SU-DHL-6 (cell line): ENCODE measurements around the gene PAWR.

Experiments used
- H2AFZ ChIP-seq: fragments of 200-600 bp; sonication (generic); 2 replicates; pipeline ENCODE4 v1.6.1; 2014; ENCODE audit warnings: low read depth, mild to moderate bottlenecking, moderate library complexity, mixed read lengths, antibody characterized with exemption, low read length; ENCODE audit not compliant: severe bottlenecking
- H3F3A ChIP-seq: fragments of 200-600 bp; shearing (Covaris generic); 2 replicates; pipeline ENCODE4 v1.6.0; 2016; ENCODE audit warnings: antibody characterized with exemption, mild to moderate bottlenecking; ENCODE audit not compliant: insufficient read depth
- H3K27ac ChIP-seq: fragments of 200-600 bp; sonication (generic); 2 replicates; pipeline ENCODE4 v1.5.1; 2016; ENCODE audit warnings: low read depth, mild to moderate bottlenecking, low read length, moderate library complexity, mixed read lengths
- H3K27me3 ChIP-seq: fragments of 200-600 bp; sonication (generic), shearing (Covaris generic); 2 replicates; pipeline ENCODE4 v1.6.0; 2014; ENCODE audit warnings: mild to moderate bottlenecking, low read length
- H3K36me3 ChIP-seq: fragments of 200-600 bp; sonication (generic); 2 replicates; pipeline ENCODE4 v1.6.1; 2014; ENCODE audit warnings: mild to moderate bottlenecking, low read length, mixed read lengths
- H3K4me2 ChIP-seq: fragments of 300-600, 200-600 bp; shearing (Covaris generic), sonication (generic); 2 replicates; pipeline ENCODE4 v1.6.0; 2014; ENCODE audit warnings: low read length, low read depth, mild to moderate bottlenecking; ENCODE audit not compliant: poor library complexity, severe bottlenecking
- H3K4me3 ChIP-seq: fragments of 200-600 bp; sonication (generic); 2 replicates; pipeline ENCODE4 v1.5.1; 2014; ENCODE audit warnings: antibody characterized with exemption, low read length, mild to moderate bottlenecking, mixed read lengths; ENCODE audit not compliant: insufficient read depth, poor library complexity, severe bottlenecking
- H3K79me2 ChIP-seq: fragments of 200-600 bp; sonication (generic); 2 replicates; pipeline ENCODE4 v1.6.1; 2014; ENCODE audit warnings: mild to moderate bottlenecking, low read length, moderate library complexity; ENCODE audit not compliant: insufficient read depth
- H3K9ac ChIP-seq: fragments of 200-600 bp; sonication (generic); 2 replicates; pipeline ENCODE4 v1.7.0; 2014; ENCODE audit warnings: mild to moderate bottlenecking, low read length
- H3K9me2 ChIP-seq: fragments of 200-600 bp; sonication (generic); replicated peaks from 2 replicates; pipeline ENCODE4 v1.6.1; 2014; ENCODE audit warnings: low read length; ENCODE audit not compliant: insufficient read depth
- H3K9me3 ChIP-seq: fragments of 200-600 bp; sonication (generic); 2 replicates; pipeline ENCODE4 v1.6.1; 2014; ENCODE audit warnings: low read length, mixed read lengths; ENCODE audit not compliant: insufficient read depth
- H4K20me1 ChIP-seq: fragments of 200-600 bp; sonication (generic); 2 replicates; pipeline ENCODE4 v1.6.1; 2014; ENCODE audit warnings: low read depth, mild to moderate bottlenecking, antibody characterized with exemption, low read length, moderate library complexity, mixed read lengths
- EZH2phosphoT487 ChIP-seq: fragments of 200-600 bp; sonication (generic), shearing (Covaris generic); conservative IDR thresholded peaks from 2 replicates; pipeline ENCODE4 v1.6.1; 2018; ENCODE audit warnings: mild to moderate bottlenecking, antibody characterized with exemption, low read length, moderate library complexity, mixed read lengths
- TF ChIP-seq, protein P1 (sequence below): fragments of 200-600 bp; sonication (generic); IDR thresholded peaks from one replicate; pipeline ENCODE4 v1.5.1; 2017; ENCODE audit warnings: antibody characterized with exemption, mild to moderate bottlenecking, low read length, moderate library complexity; ENCODE audit not compliant: insufficient read depth, poor library complexity, severe bottlenecking

The PAWR gene

DNA sequence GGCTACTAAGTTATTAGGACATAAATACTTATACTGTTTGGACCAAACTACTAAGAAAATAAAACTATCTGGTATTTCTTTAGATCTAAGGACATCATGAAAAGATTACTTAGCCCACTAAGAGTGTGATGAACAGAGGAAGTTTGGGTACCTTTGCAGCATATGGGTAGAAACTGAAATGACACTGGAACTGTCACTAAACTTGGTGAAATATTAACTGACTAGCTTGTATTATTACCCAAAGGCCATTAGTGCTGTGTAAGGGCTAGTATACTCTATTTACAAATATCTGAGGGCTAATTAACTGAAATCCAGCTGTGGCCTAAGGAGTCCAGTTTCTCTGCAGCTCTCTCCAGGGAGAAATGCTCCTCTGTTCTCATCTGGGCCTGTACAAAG is 45.5 kb downstream of the PAWR start:
- Histone ChIP-seq H3K27me3 (no peaks in the 10 kb centered on the region), H4K20me1 (peaks cover 8% of the 10 kb centered on the region; the same call in 1 of the 2 replicates), H3K9ac (no peak overlapping the region), H3K9me3 (no peaks in the 10 kb centered on the region), H3K27ac (no peak overlapping the region), H3K36me3 (no peaks in the 10 kb centered on the region; the same call in 1 of the 2 replicates), H3K4me3 (no peak overlapping the region), H3F3A (no peaks in the 10 kb centered on the region), H3K4me2 (no peak overlapping the region), H2AFZ (no peak overlapping the region), H3K79me2 (peaks cover 97% of the 10 kb centered on the region), H3K9me2 (no peaks in the 10 kb centered on the region)
- TF ChIP-seq, protein P1, sequence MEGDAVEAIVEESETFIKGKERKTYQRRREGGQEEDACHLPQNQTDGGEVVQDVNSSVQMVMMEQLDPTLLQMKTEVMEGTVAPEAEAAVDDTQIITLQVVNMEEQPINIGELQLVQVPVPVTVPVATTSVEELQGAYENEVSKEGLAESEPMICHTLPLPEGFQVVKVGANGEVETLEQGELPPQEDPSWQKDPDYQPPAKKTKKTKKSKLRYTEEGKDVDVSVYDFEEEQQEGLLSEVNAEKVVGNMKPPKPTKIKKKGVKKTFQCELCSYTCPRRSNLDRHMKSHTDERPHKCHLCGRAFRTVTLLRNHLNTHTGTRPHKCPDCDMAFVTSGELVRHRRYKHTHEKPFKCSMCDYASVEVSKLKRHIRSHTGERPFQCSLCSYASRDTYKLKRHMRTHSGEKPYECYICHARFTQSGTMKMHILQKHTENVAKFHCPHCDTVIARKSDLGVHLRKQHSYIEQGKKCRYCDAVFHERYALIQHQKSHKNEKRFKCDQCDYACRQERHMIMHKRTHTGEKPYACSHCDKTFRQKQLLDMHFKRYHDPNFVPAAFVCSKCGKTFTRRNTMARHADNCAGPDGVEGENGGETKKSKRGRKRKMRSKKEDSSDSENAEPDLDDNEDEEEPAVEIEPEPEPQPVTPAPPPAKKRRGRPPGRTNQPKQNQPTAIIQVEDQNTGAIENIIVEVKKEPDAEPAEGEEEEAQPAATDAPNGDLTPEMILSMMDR, result no peak
- no peak for TF ChIP-seq EZH2phosphoT487

DNA sequence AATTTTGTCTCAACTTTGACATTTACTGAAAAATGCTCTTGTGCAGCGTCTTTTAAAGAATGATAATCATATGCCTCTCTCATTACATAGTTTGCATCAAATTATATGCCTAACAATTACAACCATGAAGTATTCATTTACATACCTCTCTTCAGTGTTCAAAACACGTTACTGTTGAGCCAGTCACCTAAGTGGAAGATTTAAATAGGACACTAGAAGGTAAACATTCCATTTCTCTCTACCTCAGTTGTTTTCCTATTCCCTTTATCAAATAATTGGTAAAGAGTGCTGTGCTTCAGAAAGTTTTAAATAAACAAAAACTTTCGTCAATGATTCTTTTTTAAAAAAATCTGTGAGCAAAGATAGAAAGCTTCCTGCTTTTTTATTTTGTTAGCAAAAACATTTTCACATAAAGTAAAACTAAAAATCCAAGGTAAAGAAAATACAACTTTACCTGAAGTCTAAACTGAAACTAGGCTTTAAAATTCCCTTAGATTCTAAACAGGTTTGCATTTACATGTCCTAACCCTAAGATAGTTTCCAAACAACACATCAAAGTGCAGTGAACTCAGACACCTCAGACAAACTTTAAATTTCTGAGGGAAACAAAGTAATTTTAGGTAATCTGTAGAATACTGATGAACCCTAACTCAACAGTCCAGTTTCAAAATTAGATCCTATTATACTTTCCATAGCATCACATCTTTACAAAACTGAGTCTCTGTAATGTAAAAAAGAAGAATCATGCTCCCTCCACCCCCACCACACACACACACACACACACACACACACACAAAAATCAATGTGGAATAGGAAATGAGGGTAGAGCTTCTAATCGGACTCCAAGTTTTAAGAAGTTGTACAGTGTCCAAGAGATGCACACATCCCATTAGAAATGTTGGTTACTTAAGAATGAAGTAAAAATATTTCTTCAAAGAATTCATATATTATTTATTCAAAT is 46.2 kb downstream of the PAWR start:
- H3K9me2 ChIP-seq, result no peaks in the 10 kb centered on the region
- peaks cover 8% of the 10 kb centered on the region; the same call in 1 of the 2 replicates for H4K20me1 ChIP-seq
- no peaks in the 10 kb centered on the region; the same call in 1 of the 2 replicates for H3K36me3 ChIP-seq
- H3K9me3 ChIP-seq, result no peaks in the 10 kb centered on the region
- H3K9ac ChIP-seq, result no peak overlapping the region
- no peak overlapping the region for H3K27ac ChIP-seq
- no peak overlapping the region for H3K4me3 ChIP-seq
- no peak overlapping the region for H2AFZ ChIP-seq
- no peak overlapping the region for H3K4me2 ChIP-seq
- no peaks in the 10 kb centered on the region for H3K27me3 ChIP-seq
- TF ChIP-seq, protein P1, result no peak
- TF ChIP-seq EZH2phosphoT487, result no peak
- H3F3A ChIP-seq, result no peaks in the 10 kb centered on the region
- H3K79me2 ChIP-seq, result peaks cover 95% of the 10 kb centered on the region

GRCh38 chr12:79643821-79644220 is 46.9 kb downstream of the PAWR start:
- no peaks in the 10 kb centered on the region for H3K36me3 ChIP-seq
- no peaks in the 10 kb centered on the region for H3K9me3 ChIP-seq
- no peak overlapping the region for H3K9ac ChIP-seq
- no peak overlapping the region for H3K27ac ChIP-seq
- H4K20me1 ChIP-seq, result peaks cover 8% of the 10 kb centered on the region; the same call in 1 of the 2 replicates
- H2AFZ ChIP-seq, result no peak overlapping the region
- H3K27me3 ChIP-seq, result no peaks in the 10 kb centered on the region
- H3K4me3 ChIP-seq, result no peak overlapping the region
- no peaks in the 10 kb centered on the region for H3F3A ChIP-seq
- TF ChIP-seq, protein P1, result no peak
- no peak for TF ChIP-seq EZH2phosphoT487
- peaks cover 88% of the 10 kb centered on the region for H3K79me2 ChIP-seq
- H3K9me2 ChIP-seq, result no peaks in the 10 kb centered on the region
- no peak overlapping the region for H3K4me2 ChIP-seq
